Dedifferentiated amniotic fluid mesenchymal stem cell (primary cell): ENCODE data around the gene RSU1.

ENCODE experiments used
- DNase-seq: peaks from one replicate; pipeline ENCODE4 v3.0.0-alpha.2; 2016; ENCODE audit errors: extremely low spot score

The RSU1 gene

GRCh38 chr10:16741540-16741939, 75.7 kb downstream of the RSU1 start:
- DNase-seq = no peak

- DNase-seq = no peak
Measured at GRCh38 chr10:16737420-16737819, 79.8 kb downstream of the RSU1 start.

GRCh38 chr10:16735671-16736070, 81.6 kb downstream of the RSU1 start:
- no peak for DNase-seq

GRCh38 chr10:16732376-16732775, 84.8 kb downstream of the RSU1 start:
- DNase-seq = no peak

GRCh38 chr10:16728266-16728665, 89.0 kb downstream of the RSU1 start:
- no peak for DNase-seq

GRCh38 chr10:16727666-16728065, 89.6 kb downstream of the RSU1 start:
- no peak for DNase-seq

GRCh38 chr10:16724509-16724908, 92.7 kb downstream of the RSU1 start:
- DNase-seq = no peak

GRCh38 chr10:16720812-16721211, 96.4 kb downstream of the RSU1 start:
- DNase-seq = no peak

GRCh38 chr10:16717622-16718395, 99.4 kb downstream of the RSU1 start:
- peak; percentile 74 for DNase-seq

- DNase-seq = no peak
Measured at GRCh38 chr10:16716051-16716450, 101.2 kb downstream of the RSU1 start.

GRCh38 chr10:16713290-16713689, 103.9 kb downstream of the RSU1 start:
- DNase-seq = no peak

- DNase-seq = no peak
Measured at GRCh38 chr10:16712883-16713282, 104.3 kb downstream of the RSU1 start.

- DNase-seq = no peak
Measured at GRCh38 chr10:16700331-16700730, 116.9 kb downstream of the RSU1 start.

GRCh38 chr10:16699435-16700057, 117.7 kb downstream of the RSU1 start:
- DNase-seq = no peak

GRCh38 chr10:16698461-16698860, 118.8 kb downstream of the RSU1 start:
- DNase-seq = no peak

- DNase-seq = no peak
Measured at GRCh38 chr10:16690417-16690816, 126.8 kb downstream of the RSU1 start.

GRCh38 chr10:16689696-16690095, 127.5 kb downstream of the RSU1 start:
- DNase-seq = no peak

GRCh38 chr10:16689227-16689626, 128.0 kb downstream of the RSU1 start:
- no peak for DNase-seq

GRCh38 chr10:16686054-16686902, 130.9 kb downstream of the RSU1 start:
- no peak for DNase-seq

- no peak for DNase-seq
Measured at GRCh38 chr10:16685551-16685950, 131.7 kb downstream of the RSU1 start.

GRCh38 chr10:16681521-16681920, 135.7 kb downstream of the RSU1 start:
- DNase-seq = no peak

- DNase-seq = no peak
Measured at GRCh38 chr10:16679511-16679910, 137.7 kb downstream of the RSU1 start.

- no peak for DNase-seq
Measured at GRCh38 chr10:16675334-16675733, 141.9 kb downstream of the RSU1 start.
